Neutrophil (primary cell): ENCODE results near the gene RUNX2.

Experiments used
- H3K27ac ChIP-seq: fragments of 200-600 bp; sonication (generic); 2 replicates; pipeline ENCODE4 v1.5.1; 2016; ENCODE audit warnings: mild to moderate bottlenecking, moderate library complexity
- H3K27me3 ChIP-seq: fragments of 200-600 bp; sonication (generic); 2 replicates; pipeline ENCODE4 v1.6.0; 2016; ENCODE audit warnings: mild to moderate bottlenecking
- H3K36me3 ChIP-seq: fragments of 200-600 bp; sonication (generic); 2 replicates; pipeline ENCODE4 v1.5.1; 2017
- H3K4me1 ChIP-seq, 2 experiments: fragments of 200-600 bp in 1 of 2; sonication (generic) in 1 of 2; 1 replicate in 1 of 2; 2 replicates in 1 of 2; pipeline versions ENCODE4 v1.5.1 to v1.6.1; 2013 to 2016; ENCODE audit warnings: low read depth in 1 of 2, low read length in 1 of 2, mild to moderate bottlenecking in 1 of 2, moderate library complexity in 1 of 2; ENCODE audit not compliant: control insufficient read depth in 1 of 2, insufficient read depth in 1 of 2
- H3K4me3 ChIP-seq, 2 experiments: fragments of 200-600 bp in 1 of 2; sonication (generic) in 1 of 2; 1 replicate in 1 of 2; 2 replicates in 1 of 2; pipeline ENCODE4 v1.5.1; 2013 to 2016; ENCODE audit warnings: low read depth in 1 of 2, low read length in 1 of 2, mild to moderate bottlenecking in 1 of 2, moderate library complexity in 1 of 2
- H3K9me3 ChIP-seq: fragments of 200-600 bp; sonication (generic); 2 replicates; pipeline ENCODE4 v1.5.1; 2016
- CTCF ChIP-seq: fragments of 200-600 bp; sonication (generic); IDR thresholded peaks from 2 replicates; pipeline ENCODE4 v1.5.1; 2016; ENCODE audit warnings: antibody characterized with exemption

Gene RUNX2

GRCh38 chr6:45467853-45468252, 139.7 kb downstream of the RUNX2 start:
- H3K27me3 ChIP-seq, result no peaks in the 10 kb centered on the region
- no peaks in the 10 kb centered on the region for H3K36me3 ChIP-seq
- H3K9me3 ChIP-seq, result no peaks in the 10 kb centered on the region
- TF ChIP-seq CTCF, result no peak
- no peak overlapping the region for H3K4me3 ChIP-seq
- H3K27ac ChIP-seq, result peak overlapping the region; percentile 20
- no peaks in the 10 kb centered on the region for H3K4me1 ChIP-seq

GRCh38 chr6:45469663-45470062, 141.5 kb downstream of the RUNX2 start:
- Histone ChIP-seq H3K27me3 (no peaks in the 10 kb centered on the region), H3K9me3 (no peaks in the 10 kb centered on the region), H3K4me1 (no peaks in the 10 kb centered on the region), H3K36me3 (no peaks in the 10 kb centered on the region), H3K27ac (no peak overlapping the region), H3K4me3 (no peak overlapping the region)
- no peak for TF ChIP-seq CTCF

GRCh38 chr6:45470131-45470738, 142.1 kb downstream of the RUNX2 start:
- no peaks in the 10 kb centered on the region for H3K27me3 ChIP-seq
- no peaks in the 10 kb centered on the region for H3K36me3 ChIP-seq
- no peak overlapping the region for H3K4me3 ChIP-seq
- H3K27ac ChIP-seq, result no peak overlapping the region
- H3K9me3 ChIP-seq, result no peaks in the 10 kb centered on the region
- no peak for TF ChIP-seq CTCF
- no peaks in the 10 kb centered on the region for H3K4me1 ChIP-seq

- H3K9me3 ChIP-seq, result no peaks in the 10 kb centered on the region
- no peaks in the 10 kb centered on the region for H3K27me3 ChIP-seq
- H3K27ac ChIP-seq, result no peak overlapping the region
- TF ChIP-seq CTCF, result no peak
- no peak overlapping the region for H3K4me3 ChIP-seq
- peaks cover 8 to 11% of the 10 kb centered on the region in 2 experiments for H3K4me1 ChIP-seq
- no peaks in the 10 kb centered on the region for H3K36me3 ChIP-seq
Observed at GRCh38 chr6:45472382-45472781, 144.3 kb downstream of the RUNX2 start.

GRCh38 chr6:45473121-45473993, 145.2 kb downstream of the RUNX2 start:
- Histone ChIP-seq H3K9me3 (no peaks in the 10 kb centered on the region), H3K27ac (no peak overlapping the region), H3K36me3 (no peaks in the 10 kb centered on the region), H3K4me1 (peaks cover 18 to 21% of the 10 kb centered on the region in 2 experiments), H3K27me3 (no peaks in the 10 kb centered on the region), H3K4me3 (no peak overlapping the region)
- TF ChIP-seq CTCF, result no peak
